NCI-H446 treated with DMSO at 0.1 percent for 48 hours (cell line): Measurements from ENCODE around the gene CDH4.

ENCODE experiments used
- DNase-seq: peaks from one replicate; lab custom pipeline; 2025; lab: John Stamatoyannopoulos, UW

The CDH4 gene

DNA sequence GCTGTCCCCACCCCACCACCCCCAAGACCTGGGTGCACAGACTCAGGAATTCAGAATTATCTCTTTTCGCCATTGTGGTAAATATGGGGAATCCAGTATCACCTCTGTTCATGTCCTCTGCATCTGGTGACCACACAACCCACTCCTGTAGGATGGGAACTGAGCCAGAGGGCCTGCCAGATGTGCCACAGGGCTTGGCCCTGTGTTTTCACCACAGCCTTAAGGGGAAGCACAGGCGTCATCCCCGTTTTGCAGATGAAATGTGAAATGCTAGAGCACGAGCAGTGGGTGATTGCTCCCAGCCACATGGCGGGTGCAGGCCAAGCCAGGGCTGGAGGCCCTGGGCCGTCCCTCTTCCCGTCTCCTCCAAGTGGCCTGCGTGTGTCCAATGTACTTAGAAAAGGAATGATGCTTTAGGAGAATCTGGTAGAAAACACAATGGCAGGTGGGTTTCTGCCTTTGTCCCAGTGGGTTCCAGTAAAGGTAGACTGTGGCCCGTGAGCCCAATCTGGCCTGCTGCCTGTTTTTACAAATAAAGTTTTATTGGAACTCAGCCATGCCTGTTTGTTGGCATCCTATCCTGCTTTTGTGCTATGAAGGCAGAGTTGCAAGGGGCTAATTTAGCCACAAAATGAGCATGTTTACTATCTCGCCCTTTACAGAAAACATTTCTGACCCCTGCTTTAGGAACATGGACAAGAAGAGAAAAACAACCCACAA is 309.2 kb downstream of the CDH4 start:
- no peak for DNase-seq

DNA sequence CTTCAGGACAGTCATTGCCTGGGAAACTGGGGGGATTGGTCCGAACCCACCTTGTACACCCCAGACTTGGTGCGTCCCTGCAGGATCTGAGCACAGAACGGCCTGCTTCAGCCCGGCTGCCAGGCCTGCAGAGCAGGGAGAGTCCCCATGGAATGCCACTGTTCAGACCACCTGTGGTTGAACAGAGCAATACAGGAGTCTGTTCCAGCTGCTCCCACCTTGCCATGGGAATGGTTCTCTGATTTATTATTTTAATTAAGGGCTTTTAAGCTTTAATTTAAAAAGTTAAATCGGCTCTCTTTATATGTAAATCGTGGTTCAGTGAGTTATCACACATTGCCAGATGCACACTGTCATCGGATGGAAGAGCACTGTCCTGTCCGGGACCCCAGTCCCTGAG is 310.4 kb downstream of the CDH4 start:
- DNase-seq: no peak

DNA sequence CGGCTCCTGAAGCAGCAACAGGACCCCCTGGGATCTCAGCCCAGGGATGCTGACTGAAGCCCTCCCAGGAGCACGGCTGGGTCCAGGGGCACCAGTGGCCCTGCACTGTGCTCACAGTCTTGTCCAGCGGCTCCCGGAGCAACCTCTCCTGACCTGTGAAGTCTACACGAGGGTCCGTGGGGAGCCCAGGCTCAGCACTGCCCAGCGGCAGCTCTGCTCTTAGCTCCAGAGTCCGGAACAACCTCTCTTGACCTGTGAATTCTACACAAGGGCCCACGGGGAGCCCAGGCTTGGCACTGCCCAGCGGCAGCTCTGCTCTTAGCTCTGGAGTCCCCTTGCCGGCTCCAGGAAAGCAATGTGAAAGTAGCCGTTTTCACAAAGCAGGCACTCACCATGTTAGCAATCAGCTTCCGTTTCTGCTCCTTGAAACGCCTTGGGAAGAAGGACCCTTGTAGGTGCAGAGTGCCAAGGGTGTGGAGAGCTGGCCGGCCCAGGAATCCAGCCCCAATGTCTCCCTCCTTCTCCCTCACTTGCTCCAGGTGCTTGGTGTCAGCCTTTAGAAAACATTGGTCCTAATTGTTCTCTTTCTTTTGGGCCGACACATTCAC is 310.9 kb downstream of the CDH4 start:
- DNase-seq: no peak

DNA sequence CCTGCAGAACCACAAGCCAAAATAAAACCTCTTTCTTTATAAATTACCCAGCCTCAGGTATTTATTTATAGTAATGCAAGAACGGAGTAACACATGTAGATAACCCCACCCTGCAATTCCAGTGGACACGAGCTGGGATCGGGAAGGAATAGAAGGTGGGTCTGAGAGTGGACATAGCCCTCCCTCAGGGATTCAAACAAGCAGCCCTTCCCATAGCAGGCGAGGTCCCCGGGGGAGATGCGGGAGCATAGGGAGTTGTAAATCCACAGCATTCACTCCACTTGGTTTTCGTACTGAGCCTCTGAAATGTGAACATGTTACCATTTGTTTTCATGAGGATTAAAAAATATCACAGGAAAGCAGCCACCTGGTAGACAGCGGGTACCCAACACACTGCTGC is 312.6 kb downstream of the CDH4 start:
- DNase-seq: no peak

DNA sequence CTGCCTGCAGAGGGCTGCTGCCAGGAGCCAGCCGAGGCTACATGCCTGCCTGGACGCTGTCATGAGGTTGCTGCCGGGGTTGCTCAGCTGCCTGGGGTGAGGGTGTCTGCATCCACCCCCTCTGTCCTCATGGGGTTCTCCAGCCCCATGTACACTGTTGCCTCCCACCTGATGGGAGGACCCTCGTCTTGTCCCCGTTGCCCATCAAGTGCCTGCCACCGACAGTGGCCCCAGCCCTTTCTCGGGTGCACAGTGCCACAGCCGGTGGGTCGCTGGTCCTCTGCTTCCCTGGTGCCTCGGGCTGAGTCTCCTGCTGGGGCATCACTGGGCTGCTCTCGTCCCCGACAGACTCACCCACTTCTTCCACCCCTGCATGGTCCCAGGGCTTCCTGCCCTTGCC is 313.7 kb downstream of the CDH4 start:
- no peak for DNase-seq

DNA sequence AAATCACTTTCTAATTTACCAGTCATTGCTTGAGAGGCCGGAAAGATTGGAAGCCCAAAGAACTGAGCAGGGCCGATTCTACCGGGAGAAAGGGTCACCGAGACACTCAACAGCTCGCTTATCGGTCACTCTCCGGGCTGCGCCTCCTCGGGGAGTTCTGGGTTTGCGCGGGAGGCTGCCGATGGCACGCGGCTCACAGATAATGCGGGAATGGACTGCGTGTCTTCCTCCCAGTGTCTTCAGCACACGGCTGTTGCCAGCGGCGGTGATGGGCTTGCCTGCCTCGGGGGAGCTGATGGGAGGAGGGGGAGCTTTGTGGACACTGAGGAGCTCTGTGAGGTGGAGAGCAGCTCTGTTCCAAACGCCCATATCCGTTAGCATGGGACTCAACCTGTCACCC is 314.6 kb downstream of the CDH4 start:
- no peak for DNase-seq

DNA sequence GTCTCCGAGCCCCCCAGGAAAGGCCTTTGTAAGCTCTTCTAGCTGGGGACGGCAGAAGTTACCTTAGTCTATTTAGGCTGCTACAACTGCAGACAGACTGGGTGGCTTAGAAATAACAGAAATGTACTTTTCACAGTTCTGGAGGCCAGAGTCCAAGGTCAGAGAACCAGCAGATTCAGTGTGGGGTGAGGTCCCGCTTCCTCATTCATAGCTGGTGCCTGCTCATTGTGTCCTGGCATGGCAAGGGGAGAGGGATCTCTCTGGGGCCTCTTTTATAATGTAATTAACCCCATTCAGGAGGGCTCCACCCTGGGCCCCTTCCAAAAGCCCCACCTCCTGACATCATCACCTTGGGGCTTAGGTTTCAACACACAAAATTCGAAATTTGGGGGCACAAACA is 315.1 kb downstream of the CDH4 start:
- DNase-seq: no peak

DNA sequence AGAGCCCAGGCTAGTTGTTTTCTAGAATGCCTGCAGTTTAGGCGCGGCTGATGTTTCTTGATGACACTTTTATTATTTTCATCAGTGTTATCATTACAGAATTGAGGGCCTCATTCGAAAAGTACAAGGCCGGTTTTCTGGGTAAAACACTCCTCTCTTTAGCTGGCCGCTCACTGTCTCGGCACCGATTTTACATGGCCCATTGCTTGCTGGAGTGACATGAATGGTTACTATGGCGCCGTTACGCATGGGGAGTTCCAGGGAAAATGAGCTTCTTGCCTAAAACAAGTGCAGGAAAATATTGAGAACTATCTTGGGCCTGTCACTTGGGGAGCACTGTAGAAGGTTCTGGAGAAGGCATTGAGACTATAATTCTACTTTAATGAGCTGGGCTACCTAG is 317.8 kb downstream of the CDH4 start:
- no peak for DNase-seq

DNA sequence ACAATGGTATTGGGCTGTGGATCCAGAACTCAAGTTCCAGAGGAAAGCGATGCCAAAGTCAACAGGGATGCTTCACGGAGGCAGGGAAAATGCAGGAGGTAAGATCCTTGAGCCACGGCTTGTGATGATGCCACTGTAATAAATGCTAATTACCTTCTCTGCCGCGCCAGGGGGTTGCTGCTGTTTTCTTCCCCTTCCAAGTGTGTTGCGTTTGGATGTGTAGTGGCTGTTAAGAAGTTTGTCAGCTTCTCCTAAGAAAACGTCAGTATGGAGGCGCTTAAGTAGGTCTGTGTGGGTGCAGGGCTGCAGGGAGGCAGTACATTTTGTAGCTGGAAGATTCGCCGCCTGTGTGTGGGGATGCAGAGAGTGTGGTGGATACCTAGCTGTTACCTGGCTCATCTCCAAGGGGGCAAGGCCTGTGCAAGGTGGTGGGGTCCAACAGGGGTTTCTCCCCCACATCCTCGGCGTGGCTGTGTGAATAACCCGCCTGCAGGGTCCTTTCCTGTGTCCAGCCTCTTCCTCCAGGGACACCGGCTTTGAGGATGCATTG is 318.7 kb downstream of the CDH4 start:
- no peak for DNase-seq

DNA sequence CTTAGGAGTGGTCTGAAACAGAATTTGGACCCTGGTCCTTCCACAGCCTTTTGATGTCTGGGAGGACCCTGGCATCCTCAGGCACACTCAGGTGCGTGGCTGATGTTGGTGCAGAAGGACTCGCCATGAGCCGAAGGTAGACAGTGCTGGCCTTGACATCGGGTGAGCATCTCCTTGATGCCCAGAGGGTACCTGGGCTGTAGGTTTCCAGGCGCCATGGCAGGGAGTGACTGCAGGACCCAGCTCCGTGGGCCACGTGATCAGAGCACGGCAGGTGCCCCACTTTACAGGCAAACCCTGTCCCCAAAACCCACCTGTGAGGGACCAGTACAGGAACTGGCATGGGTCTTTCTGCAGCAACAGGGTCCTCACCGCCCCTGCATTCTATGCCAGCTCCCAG is 319.2 kb downstream of the CDH4 start:
- DNase-seq: no peak

DNA sequence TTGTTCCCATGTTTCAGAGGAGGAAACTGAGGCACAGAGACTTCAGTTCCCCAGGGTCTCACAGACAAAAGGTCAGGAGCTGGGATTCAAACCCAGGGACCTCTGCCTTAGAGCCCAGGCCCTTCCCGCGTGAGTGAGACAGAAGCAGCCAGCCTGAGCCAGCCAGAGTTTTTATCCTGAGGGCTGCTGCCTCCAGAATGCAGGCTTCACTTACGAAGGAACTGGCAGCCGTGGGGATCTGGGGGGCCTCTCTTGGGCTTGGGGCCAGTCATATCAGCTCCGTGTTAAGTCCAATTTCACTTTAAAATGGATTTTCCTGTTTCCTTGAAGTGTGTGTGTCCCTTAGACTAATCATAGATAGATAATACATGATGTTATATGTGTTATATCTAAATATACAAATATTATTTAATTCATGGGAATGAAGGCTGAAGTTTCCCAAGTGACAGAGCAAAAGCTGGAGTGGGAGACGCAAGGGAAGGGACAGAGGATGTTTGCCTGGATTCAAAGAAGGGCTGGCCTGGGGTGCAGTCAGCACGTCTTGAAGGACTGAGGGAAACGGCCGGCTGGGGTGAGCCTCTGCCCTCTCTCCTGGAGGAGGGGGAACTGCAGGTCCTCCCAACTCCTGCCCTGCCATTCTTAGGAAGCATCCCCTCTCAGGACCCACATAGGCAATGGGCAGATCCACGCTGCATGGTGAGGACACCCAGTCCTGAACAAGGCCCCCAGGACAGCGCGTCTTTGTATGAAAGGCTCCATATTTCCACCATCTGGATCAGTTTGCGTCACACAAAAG is 320.1 kb downstream of the CDH4 start:
- DNase-seq: no peak

DNA sequence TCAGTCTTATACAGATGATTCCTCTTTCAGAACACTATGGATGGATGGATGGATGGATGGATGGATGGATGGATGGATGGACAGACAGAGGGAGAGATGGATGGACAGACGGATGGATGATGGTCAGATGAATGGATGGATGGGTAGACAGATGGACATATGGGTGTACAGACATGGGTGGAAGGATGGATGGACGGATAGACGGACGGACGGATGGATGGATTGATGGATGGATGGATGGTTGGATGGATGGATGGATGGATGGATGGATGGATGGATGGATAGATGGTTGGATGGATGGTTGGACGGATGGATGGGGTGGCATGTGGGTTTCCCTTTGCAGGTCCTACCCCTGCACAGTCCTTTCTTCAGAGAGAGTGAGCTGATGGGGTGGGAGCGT is 320.7 kb downstream of the CDH4 start:
- no peak for DNase-seq

DNA sequence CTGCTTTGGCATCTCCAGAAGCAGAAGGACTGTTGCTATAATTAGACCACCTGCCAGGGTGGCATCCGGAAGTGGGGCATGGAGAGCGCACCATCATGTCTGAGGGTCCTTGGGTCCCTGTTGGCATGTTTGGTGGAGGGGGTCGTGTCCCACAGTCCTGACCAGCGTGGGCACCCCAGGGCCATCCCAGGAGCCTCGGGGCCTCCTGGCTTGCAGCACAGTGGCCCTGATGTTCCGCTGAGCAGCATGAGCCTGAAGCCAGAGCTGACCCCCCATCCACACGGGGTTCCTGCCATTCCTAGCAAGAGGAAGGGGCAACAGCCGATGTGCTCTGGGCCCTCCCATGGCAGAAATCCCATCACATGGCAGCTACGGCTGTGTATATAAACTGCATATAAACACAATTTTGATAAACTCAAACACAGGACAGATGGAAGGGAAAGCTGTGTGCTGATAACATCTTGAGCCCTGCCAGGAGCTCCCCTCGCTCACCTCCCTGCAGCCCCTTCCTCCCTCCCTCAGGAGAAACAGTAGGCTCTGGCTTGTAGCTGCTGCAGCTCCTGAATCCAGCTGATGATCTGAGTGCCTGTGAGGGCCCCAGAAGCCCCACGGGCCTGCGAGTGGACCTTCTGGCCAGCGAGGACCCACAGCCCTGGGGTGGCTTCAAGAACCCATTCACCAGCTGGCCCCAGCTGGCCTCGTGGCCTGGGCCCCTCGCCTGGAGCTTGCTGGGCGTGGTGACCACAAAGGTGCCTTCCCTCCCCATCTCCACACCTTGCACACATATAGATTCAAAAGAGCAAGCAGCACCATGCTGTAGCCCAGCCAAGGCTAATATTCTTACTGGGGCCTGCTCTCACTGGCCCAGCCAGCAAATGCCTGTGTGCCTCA is 321.6 kb downstream of the CDH4 start:
- no peak for DNase-seq

DNA sequence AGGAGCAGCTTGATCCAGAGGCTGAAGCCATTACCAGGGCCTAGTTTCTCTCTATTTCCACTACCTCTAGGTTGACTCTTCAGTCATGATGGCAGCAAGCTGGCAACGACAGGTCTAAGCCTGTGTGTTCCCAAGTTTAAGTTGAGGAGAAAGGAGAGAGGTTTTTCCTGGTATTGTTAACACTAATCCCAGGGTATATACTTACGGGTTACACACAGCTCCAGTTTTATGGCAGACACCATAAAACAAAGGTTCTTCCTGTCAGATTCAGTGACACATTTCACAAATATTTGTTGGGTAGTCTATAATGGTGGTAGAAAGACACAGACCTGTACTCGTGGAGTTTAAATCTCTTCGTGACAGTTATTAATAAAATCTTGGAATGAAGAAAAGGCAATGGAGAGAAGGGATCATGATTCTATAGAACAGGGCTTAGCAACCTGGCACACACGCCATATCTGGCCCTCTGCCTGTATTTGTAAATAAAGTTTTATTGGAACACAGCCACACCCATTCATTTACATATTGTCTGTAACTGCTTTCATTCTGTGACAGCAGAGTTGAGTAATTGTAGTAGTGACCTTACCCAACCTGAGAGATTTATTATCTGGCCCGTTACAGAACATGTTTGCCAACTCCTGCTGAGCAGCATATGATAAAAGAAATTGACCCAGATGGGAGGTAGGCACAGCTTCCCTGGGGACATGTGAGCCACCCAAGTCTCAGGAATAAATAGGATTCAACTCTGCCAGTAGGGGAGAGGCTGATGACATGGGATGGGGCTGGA is 323.3 kb downstream of the CDH4 start:
- no peak for DNase-seq

DNA sequence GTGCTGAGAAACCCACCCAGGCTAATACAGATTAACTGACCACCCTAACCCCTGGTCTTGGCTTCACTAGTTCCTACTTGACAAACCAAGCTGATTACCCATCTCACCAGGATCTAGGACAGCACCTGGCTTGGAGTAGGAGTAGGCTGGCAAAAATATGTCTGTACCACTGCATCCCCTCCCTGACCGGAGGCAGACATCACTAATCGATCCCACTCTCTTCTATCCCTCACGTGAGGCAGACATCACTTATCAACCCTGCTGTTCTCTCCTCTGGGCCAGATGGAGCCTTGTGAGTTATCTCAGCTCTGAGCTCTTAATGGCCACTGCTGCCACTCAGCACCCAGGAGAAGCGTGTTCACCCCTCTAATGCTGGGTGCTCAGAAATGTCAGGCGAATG is 324.3 kb downstream of the CDH4 start:
- no peak for DNase-seq

DNA sequence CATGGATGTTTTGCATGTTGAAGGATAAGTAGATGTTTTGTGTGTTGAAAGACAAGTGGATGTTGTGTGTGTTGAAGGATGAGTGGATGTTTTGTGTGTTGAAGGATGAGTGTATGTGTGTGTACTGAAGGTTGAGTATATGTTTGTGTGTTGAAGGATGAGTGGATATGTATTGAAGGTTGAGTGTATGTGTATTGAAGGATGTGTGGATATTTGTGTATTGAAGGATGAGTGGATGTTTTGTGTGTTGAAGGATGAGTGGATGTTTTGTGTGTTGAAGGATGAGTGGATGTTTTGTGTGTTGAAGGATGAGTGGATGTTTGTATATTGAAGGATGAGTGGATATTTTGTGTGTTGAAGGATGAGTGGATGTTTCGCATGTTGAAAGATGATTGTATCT is 325.0 kb downstream of the CDH4 start:
- DNase-seq: no peak

DNA sequence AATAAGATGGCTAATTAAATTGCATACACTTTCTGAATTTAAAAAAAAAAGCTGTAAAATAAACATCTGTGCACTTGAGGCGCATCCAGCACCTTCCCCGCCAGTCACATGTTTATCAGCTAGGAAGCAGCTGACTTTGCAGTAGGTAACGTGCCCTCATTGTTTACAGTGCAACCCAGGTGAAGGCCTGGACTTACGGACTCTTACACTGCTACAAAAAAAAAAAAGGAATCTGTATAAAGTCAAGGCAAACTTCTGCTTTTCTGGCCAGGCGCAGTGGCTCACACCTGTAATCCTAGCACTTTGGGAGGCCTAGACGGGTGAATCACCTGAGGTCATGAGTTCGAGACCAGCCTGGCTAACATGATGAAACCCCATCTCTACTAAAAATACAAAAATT is 327.8 kb downstream of the CDH4 start:
- DNase-seq: no peak

DNA sequence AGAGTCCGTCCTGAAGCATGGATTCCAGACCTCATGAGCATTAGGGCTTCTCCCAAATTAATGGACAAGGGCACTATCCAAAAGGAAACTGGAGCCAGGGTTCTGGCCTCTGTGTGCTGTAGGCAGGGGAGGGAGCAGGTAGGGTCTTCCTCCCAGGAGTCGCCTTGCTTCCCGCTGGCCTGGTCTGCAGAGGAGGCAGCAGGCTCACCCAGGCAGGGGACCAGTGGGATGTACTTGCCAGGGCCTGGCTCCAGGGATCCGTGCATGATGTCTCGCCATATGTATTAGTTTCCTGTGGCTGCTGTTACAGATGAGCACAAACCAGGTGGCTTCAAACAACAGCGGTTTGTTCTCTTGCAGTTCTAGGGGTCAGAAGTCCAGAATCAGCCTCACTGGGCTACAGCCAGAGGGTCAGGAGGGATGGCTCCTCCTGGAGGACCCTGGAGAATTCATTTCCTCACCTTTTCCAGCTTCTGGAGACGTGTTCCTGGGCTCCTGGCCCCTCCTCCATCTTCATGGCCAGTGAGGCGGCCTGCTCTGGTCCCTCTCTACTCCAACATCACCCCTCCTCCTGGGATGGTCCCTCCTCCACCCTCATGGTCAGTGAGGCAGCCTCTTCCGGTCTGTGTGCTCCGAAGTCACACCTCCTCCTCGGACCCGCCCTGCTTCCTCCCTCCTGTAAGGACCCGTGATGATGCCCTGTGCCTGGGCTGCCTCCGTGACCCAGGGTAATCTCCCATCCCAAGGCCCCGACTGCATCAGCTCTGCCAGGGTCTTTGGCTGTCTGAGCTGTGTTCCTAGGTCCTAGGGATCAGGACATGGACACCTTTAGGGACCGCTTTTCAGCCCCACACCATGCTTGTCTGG is 329.1 kb downstream of the CDH4 start:
- DNase-seq: no peak

DNA sequence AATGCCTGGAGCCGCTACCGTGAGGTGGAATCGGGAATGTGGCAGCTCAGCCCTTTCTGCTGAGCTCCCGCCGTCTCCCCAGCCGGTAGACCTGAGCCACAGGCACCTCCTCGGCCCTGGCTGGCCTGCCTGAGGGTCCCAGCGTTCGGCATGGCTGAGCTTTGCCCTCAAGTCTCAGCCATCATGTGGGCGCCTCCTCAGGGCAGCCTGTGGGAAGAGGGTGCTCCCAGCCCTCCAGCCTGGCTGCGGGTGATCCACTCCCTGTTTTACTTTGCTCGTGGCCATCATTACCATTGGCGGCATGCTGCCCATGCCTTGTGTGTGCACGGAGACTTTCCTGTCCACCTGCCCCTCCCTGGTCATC is 329.7 kb downstream of the CDH4 start:
- DNase-seq: no peak

DNA sequence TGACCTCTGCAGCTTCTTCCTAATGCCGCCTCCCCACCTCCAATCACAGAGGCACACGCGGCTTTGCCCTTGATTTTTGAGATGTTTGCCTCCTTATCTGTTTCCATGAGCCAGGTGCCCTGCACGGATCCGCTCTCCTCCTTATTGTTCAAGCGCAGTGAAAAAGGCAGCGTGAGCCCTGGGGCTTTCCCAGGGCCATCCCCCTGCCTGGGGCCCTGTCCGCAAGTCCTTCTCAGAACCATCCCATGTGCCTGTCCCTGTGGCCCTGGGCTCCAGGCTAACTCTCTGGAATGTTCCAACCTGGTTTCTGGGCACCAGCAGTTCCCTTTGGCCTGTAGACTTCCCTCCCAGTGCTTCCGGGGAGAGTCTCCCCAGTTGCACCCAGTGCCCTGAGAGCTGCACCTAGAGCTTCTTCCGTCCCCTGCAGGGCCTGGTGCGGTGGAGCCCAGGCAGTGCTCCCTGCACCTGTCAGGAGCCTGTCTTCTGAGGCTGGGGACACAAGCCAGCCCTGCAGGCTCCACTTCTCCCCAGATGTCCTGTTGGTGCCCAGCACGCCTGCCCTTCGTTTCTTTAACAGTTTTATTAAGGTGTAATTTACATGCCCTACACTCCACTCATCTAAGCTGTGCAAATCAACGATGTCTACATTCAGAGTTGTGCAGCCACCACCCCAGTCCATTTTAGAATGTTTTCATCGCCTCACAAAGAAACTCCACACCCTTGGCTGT is 330.3 kb downstream of the CDH4 start:
- no peak for DNase-seq
